Naive thymus-derived CD8-positive, alpha-beta T cell (primary cell): ENCODE measurements around the gene PAX5. TPM values are rescaled to one million over a fixed set of nuclear protein-coding genes. Genes with fewer than 3 reads are reported as not detected.

Experiments used
- ATAC-seq, 2 donors: fragments of 150-1000 bp; cut with Tn5 transposase in 1 of 2; sonication (Bioruptor Pico), chemical (Tn5 transposase) in 1 of 2; 1 replicate in 1 of 2; 2 replicates in 1 of 2; pipeline ENCODE4 v1.10.0; 2021; ENCODE audit warnings: mild to moderate bottlenecking in 2 of 2, moderate library complexity in 2 of 2
- POLR2A ChIA-PET: fragments of 350-600 bp; sonication (Branson Sonifier 250); formaldehyde crosslinking; loops from one replicate; lab custom pipeline; 2021; ENCODE audit warnings: antibody characterized with exemption; lab: Charles Lee
- DNase-seq, 10 donors: peaks; one replicate each; pipeline versions ENCODE4 v3.0.0 to v3.0.0-alpha.2; 2020 to 2022
- H3K27ac Mint-ChIP-seq, 10 donors: one replicate each; pipeline ENCODE4 v1.8.0; 2020 to 2022; ENCODE audit warnings: mild to moderate bottlenecking in 10 of 10, mixed read lengths in 10 of 10, moderate library complexity in 4 of 10, inconsistent platforms in 1 of 10
- H3K27me3 Mint-ChIP-seq, 5 donors: one replicate each; pipeline ENCODE4 v1.8.0; 2021 to 2022; ENCODE audit warnings: mixed read lengths in 5 of 5
- H3K36me3 Mint-ChIP-seq, 3 donors: one replicate each; pipeline ENCODE4 v1.8.0; 2020 to 2022; ENCODE audit warnings: mixed read lengths in 3 of 3, mild to moderate bottlenecking in 2 of 3, inconsistent platforms in 1 of 3
- H3K4me1 Mint-ChIP-seq, 4 donors: one replicate each; pipeline ENCODE4 v1.8.0; 2021 to 2022; ENCODE audit warnings: mixed read lengths in 4 of 4
- H3K4me3 Mint-ChIP-seq, 10 donors: one replicate each; pipeline ENCODE4 v1.8.0; 2020 to 2022; ENCODE audit warnings: mild to moderate bottlenecking in 10 of 10, mixed read lengths in 10 of 10, moderate library complexity in 6 of 10, inconsistent platforms in 1 of 10
- H3K9me3 Mint-ChIP-seq, 9 donors: one replicate each; pipeline ENCODE4 v1.8.0; 2020 to 2022; ENCODE audit warnings: mixed read lengths in 9 of 9, mild to moderate bottlenecking in 3 of 9, inconsistent platforms in 1 of 9, moderate library complexity in 1 of 9
- polyA plus RNA-seq, 3 donors: library from polyadenylated mRNA; unstranded; fragments of 300-500 nt; fragmentation: Illumina TruSeq; gene quantifications; one replicate each; pipeline ENCODE4 v1.2.3, GENCODE V29; 2021
- total RNA-seq, 8 experiments: library from RNA in 2 of 8; stranded (reverse) in 2 of 8; gene quantifications; one replicate each; pipeline ENCODE4 v1.2.3 and lab custom pipeline; 2021 to 2026

The PAX5 gene
- total and polyA plus RNA-seq, 5 experiments from 2014 or later: 0.12 to 8.7 (median 8.5) TPM; not detected in 2

DNA sequence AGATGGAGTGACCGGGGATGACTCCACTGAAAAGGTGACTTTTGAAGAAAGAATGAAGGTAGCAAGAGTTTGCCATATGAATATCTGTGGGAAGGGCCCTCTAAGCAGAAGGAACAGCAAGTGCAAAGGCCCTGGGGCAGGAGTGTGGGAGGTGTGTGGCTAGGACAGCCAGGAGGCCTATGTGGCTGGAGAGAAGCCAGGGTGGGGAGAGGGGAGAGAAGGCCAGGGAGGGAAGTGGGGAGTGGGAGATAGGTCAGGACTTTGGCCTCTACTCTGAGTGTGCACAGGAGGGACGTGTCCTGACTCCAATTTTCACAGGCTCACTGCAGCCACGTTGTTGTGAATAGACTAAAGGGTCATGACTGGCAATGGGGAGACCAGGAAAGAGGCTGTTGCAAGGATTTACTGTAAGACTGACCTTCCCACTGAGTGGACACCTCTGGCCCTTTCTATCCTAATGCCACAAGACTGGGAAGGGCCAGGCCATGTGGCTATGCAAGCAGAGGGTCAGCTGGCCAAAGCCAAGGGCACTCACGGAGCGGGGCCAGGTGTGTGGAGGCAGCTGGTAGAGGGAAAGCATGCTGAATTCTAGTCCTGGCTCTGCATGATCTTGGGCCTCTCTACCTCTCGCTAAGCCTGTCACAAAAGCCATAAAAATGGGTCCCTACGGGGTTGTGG is 172.4 kb downstream of the PAX5 start:
- H3K9me3 Mint-ChIP-seq: no peaks in the 10 kb centered on the region
- DNase-seq: no peak
- ATAC-seq: no peak
- no peaks in the 10 kb centered on the region for H3K36me3 Mint-ChIP-seq
- POLR2A ChIA-PET: no interaction called here
- H3K4me3 Mint-ChIP-seq: no peak overlapping the region
- no peak overlapping the region for H3K27ac Mint-ChIP-seq
- H3K4me1 Mint-ChIP-seq: peaks cover 0 to 2% (median 0%) of the 10 kb centered on the region in 4 donors
- peaks cover 0 to 25% (median 11%) of the 10 kb centered on the region in 5 donors for H3K27me3 Mint-ChIP-seq

DNA sequence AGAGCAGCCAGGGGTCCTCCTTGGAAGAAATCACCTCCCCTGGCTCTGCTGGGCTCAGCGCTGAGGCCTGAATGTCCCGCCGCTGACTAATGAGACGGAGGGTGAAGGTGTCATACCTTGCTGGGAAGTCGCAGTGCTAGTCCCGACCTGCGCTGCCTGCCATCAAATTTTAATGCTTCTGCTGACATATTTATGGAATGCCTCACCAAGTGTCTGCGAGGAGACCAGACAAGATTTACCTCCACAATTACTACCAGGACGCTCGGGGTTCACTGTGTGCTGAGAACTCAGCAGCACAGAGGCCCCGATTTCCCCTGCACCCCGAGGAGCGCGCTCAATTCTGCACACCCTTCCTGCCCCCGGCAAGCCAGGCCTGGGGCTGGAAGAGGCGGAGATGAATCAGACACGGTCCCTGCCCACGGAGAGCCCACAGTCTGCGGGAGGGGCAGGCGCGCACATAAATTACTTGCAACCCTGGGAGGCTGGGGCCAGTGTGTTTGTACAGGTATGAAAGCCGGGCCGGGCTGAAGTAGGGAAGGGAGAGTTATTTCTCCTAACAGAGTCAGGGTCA is 175.2 kb downstream of the PAX5 start:
- no peaks in the 10 kb centered on the region for H3K36me3 Mint-ChIP-seq

DNA sequence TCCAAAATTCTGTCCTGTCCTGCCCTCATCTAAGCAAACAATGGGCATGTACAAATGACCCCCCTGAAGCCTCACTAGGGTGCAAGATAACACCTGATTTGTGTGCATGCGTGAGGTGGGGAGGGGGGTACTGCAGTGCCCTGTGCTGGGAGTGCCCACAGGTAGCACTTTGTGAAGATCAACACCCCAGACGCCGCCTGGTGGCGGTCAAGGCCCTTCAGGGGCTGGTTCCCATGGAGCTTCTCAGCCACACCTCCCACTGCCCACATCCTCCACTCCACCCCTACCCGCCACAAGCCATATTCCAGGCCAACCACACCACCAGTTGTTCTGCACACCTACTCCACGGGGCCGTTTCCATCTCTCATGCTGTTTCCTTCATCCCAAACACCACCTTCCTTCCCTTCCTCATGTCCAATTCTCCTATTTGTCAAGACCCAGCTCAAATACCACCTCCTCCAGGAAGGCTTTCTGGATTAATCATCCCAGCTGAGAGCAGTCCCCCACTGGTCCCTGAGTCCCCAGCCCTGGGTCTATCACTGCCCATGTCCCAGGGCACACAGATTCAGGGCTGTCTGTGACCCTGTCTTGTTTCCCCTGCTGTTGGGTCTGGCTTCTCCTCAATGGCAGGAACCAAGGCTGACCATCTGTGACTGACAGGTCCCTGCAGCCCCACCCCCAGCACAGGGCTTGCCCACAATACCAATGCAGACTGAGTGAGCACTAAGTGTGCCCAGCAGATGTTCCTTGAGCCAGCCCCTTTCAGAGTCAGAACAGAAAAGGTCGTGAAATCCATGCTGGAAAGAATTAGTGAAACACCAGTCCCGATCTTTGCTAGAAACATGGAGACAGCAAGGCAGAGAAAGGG is 178.4 kb downstream of the PAX5 start:
- Mint-ChIP-seq H3K27me3 (peaks cover 0 to 6% (median 3%) of the 10 kb centered on the region in 5 donors), H3K36me3 (no peaks in the 10 kb centered on the region), H3K4me1 (peaks cover 7 to 10% (median 9%) of the 10 kb centered on the region in 4 donors), H3K27ac (peak overlapping the region in 2 of 10 donors; percentile 0 to 31), H3K4me3 (no peak overlapping the region), H3K9me3 (no peaks in the 10 kb centered on the region)
- POLR2A ChIA-PET: no interaction called here
- peak in 1 of 10 donors; percentile 9 for DNase-seq
- peak; percentile 35 to 37 for ATAC-seq

More for the DNA sequence above, 175.2 kb downstream of the PAX5 start:
- Mint-ChIP-seq H3K27me3 (peaks cover 0 to 16% (median 6%) of the 10 kb centered on the region in 5 donors), H3K4me1 (peaks cover 7 to 12% (median 9%) of the 10 kb centered on the region in 4 donors), H3K4me3 (no peak overlapping the region), H3K27ac (no peak overlapping the region), H3K9me3 (no peaks in the 10 kb centered on the region)
- DNase-seq (no peak), ATAC-seq (no peak)
- POLR2A ChIA-PET: no interaction called here

DNA sequence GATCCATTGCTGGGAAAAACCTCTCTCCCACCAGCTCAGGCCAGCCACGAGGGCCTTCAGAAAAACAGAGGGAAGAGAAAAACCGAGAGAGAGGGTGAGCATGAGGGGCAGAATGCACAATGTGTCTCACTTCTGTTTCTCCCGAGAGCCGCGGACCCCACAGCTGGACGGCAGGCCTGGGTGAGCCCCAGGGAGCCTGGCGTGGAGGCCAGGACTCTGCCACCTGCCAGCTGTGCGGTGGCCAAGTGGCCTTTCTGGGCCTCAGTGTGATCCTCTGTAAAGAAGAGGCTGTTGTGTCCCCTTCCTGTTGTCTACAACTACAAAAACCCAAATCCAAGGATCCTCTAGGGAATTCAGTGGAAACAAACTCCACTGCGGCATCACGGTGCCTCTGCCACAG is 179.3 kb downstream of the PAX5 start:
- no peak overlapping the region for H3K27ac Mint-ChIP-seq
- no peak overlapping the region for H3K4me3 Mint-ChIP-seq
- DNase-seq: no peak
- H3K9me3 Mint-ChIP-seq: no peaks in the 10 kb centered on the region
- POLR2A ChIA-PET: no interaction called here
- peaks cover 7 to 10% (median 9%) of the 10 kb centered on the region in 4 donors for H3K4me1 Mint-ChIP-seq
- H3K36me3 Mint-ChIP-seq: no peaks in the 10 kb centered on the region
- peaks cover 0 to 5% (median 2%) of the 10 kb centered on the region in 5 donors for H3K27me3 Mint-ChIP-seq
- ATAC-seq: no peak

DNA sequence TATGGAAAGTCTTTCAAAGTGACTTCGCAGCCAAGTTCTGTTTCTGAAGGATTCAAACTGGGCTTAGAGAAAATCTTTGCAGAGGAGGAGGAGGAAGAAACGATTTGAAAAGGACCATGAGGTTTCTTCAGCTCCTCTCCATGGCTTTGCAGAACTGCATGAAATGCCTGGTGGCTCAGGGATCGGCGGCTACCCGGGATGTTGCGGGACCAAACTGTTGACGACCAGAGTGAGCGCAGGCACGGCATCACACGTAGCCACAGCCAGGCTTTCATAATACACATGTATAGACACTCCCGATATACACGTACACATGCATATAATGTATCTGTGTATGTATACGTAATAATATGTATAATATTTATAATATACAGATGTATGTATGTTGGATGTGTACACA is 180.0 kb downstream of the PAX5 start:
- no peaks in the 10 kb centered on the region for H3K9me3 Mint-ChIP-seq
- H3K36me3 Mint-ChIP-seq: no peaks in the 10 kb centered on the region
- H3K27me3 Mint-ChIP-seq: peaks cover 0 to 6% (median 3%) of the 10 kb centered on the region in 5 donors
- no peak overlapping the region for H3K4me3 Mint-ChIP-seq
- H3K27ac Mint-ChIP-seq: no peak overlapping the region
- H3K4me1 Mint-ChIP-seq: peaks cover 7 to 10% (median 9%) of the 10 kb centered on the region in 4 donors
- POLR2A ChIA-PET: no interaction called here
- no peak for DNase-seq
- ATAC-seq: no peak

DNA sequence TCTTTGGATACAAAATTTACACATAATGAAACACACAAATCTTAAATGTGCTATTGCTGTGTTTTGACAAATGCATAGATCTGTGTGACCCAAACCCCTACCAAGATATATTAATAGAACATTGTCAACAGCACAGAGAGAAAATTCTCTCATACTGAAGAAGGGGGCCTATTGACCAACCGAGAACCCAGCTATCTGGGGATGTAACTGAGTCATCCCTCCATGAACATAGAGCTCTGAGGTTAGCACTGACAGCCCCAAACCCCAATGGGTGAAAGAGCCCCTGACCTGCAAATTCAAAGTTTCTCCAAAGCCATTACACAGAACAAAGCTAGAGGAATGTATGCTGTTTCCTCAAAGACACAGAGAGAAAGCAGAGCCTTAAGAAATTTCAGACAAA is 180.8 kb downstream of the PAX5 start:
- POLR2A ChIA-PET: no interaction called here
- ATAC-seq (no peak), DNase-seq (peak in 1 of 10 donors; percentile 4)
- H3K4me1 Mint-ChIP-seq: peaks cover 7 to 10% (median 9%) of the 10 kb centered on the region in 4 donors
- no peak overlapping the region for H3K27ac Mint-ChIP-seq
- H3K9me3 Mint-ChIP-seq: no peaks in the 10 kb centered on the region
- no peak overlapping the region for H3K4me3 Mint-ChIP-seq
- H3K36me3 Mint-ChIP-seq: no peaks in the 10 kb centered on the region
- peaks cover 0 to 8% (median 6%) of the 10 kb centered on the region in 5 donors for H3K27me3 Mint-ChIP-seq

DNA sequence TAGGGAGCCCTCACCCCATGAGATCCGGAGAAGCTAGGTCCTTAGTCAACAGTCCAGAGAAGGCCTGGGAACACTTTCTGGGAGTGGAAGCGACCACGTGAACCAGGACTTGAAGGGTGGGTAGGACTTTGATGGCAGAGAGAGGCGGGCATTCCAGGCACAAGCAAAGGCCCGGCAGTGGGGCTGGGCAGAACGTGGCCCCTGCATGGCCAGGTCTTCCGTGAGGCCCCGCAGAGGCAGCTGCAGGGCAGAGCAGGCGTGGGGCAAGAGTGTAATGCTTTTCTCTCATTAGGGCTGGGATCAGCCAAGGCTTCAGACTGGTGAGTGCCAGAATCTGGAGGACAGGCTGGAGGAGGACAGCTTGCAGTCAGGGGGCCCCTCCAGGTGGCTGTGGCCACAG is 184.1 kb downstream of the PAX5 start:
- ATAC-seq (no peak), DNase-seq (peak in 1 of 10 donors; percentile 24)
- Mint-ChIP-seq H3K36me3 (no peaks in the 10 kb centered on the region), H3K4me3 (no peak overlapping the region), H3K9me3 (no peaks in the 10 kb centered on the region), H3K27ac (no peak overlapping the region), H3K27me3 (peaks cover 0 to 8% (median 3%) of the 10 kb centered on the region in 5 donors), H3K4me1 (no peaks in the 10 kb centered on the region)
- POLR2A ChIA-PET: no interaction called here

DNA sequence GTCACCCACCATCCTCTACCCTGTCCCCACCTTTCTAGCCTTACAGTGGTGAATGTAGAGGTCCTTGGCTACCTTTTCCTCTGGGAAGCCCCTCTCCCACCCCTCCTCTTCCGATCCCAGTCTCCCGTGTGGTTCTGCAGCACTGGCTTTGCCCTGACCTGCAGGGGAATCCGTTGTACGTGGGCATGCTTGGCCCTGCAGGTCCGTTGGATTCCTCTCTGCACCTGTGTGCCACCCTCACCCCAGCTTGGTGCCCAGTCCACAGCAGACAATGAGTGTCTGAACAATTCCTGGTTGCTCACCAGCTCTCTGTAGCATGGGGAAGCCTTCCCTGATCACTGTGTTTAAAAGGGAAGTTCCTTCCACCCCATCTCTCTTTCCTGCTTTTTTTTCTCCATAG is 185.1 kb downstream of the PAX5 start:
- H3K4me1 Mint-ChIP-seq: peaks cover 0 to 2% (median 0%) of the 10 kb centered on the region in 4 donors
- no peak overlapping the region for H3K4me3 Mint-ChIP-seq
- POLR2A ChIA-PET: no interaction called here
- H3K36me3 Mint-ChIP-seq: no peaks in the 10 kb centered on the region
- no peaks in the 10 kb centered on the region for H3K9me3 Mint-ChIP-seq
- peak in 1 of 10 donors; percentile 50 for DNase-seq
- H3K27ac Mint-ChIP-seq: peak overlapping the region in 1 of 10 donors; percentile 19
- H3K27me3 Mint-ChIP-seq: peaks cover 0 to 8% (median 3%) of the 10 kb centered on the region in 5 donors
- ATAC-seq: no peak

DNA sequence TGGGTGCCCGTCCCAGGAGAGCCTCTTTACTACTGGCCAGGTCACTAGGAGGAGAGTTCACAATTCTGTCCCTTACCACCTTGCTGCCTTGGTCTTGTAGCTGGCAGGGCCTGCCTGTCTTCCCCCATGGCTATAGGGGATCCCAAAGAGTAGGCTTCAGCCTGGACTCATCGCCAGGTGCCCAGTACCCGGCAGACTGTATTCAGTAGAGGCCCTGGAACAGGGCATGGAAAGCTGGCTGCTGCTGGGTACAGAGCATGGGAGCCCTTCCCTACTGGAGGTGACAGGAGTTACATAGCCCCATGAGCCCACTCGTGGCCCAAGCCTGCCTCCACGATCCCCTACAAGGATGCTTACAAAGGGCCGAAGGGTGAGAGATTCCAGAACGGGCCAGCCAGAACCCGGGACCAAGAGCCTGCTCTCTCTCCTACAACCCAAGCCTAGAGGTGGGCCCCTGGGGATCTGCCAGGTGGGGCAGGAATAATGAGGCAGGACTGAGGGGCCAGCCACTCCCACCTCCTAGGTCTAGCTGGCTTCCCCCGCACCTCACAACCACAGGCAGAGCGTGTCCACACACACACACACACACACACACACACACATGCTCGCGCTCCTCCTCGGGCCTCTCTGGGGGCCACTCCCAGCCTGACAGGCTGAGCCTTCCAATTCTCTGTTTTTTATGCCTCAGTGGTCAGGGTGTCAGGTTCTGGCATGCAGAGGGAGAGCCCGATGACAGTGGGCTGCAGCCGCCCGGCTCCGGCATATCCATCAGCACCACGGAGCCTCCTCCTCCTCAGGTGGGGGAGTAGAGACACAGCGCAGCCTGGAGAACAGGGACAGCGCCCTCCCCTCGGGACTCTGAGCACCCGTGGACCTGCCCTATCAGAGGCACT is 186.0 kb downstream of the PAX5 start:
- H3K9me3 Mint-ChIP-seq: no peaks in the 10 kb centered on the region
- ATAC-seq (no peak), DNase-seq (peak in 1 of 10 donors; percentile 46)
- H3K36me3 Mint-ChIP-seq: no peaks in the 10 kb centered on the region
- H3K4me1 Mint-ChIP-seq: peaks cover 0 to 2% (median 0%) of the 10 kb centered on the region in 4 donors
- POLR2A ChIA-PET: no interaction called here
- no peak overlapping the region for H3K4me3 Mint-ChIP-seq
- H3K27me3 Mint-ChIP-seq: peaks cover 0 to 8% (median 3%) of the 10 kb centered on the region in 5 donors
- H3K27ac Mint-ChIP-seq: peak overlapping the region in 1 of 10 donors; percentile 73

DNA sequence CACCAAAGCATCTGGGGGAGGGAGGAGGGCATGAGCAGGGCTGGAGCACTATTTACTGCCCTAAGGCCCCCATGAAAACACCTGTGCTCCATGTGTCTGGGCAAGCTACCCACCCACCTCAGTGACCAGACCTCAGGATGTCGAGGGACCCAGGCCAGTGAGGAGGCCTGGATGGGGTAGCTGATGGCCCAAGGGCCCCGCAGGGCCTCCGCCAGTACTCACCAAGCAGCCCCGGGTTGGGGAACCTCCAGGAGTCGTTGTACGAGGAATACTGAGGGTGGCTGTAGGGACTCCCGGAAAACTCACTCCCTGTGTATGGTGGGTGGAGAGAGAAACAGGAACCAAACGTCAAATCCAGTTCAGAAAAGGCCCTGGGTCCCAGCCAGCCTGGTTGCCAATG is 187.4 kb downstream of the PAX5 start:
- DNase-seq (no peak), ATAC-seq (no peak)
- Mint-ChIP-seq H3K36me3 (no peaks in the 10 kb centered on the region), H3K27ac (peak overlapping the region in 1 of 10 donors; percentile 19), H3K9me3 (no peaks in the 10 kb centered on the region), H3K27me3 (peaks cover 0 to 9% (median 4%) of the 10 kb centered on the region in 5 donors), H3K4me1 (peaks cover 0 to 2% (median 0%) of the 10 kb centered on the region in 4 donors), H3K4me3 (no peak overlapping the region)
- POLR2A ChIA-PET: no interaction called here

DNA sequence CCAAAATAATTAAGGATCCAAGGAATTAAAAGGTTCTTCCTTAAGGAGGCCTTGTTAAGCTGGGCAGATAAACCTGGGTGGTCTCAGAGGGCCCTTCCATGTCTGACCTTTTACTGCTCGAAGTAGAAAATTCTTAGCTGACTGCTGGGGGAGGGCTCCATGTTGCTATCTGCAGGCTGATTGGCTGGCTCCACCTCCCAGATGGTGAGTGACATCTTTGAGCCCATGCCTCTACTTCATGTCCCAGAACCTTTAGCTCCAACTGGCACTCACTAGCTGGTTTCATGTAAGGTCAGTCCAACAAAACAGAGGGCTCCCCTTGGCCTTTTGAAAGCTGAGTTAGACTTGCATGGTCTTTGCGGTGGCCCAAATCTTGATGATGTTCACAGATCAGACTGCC is 188.2 kb downstream of the PAX5 start:
- no peak for ATAC-seq
- POLR2A ChIA-PET: no interaction called here
- H3K27ac Mint-ChIP-seq: no peak overlapping the region
- H3K36me3 Mint-ChIP-seq: no peaks in the 10 kb centered on the region
- H3K27me3 Mint-ChIP-seq: peaks cover 0 to 11% (median 5%) of the 10 kb centered on the region in 5 donors
- peaks cover 0 to 2% (median 0%) of the 10 kb centered on the region in 4 donors for H3K4me1 Mint-ChIP-seq
- no peaks in the 10 kb centered on the region for H3K9me3 Mint-ChIP-seq
- no peak for DNase-seq
- no peak overlapping the region for H3K4me3 Mint-ChIP-seq

DNA sequence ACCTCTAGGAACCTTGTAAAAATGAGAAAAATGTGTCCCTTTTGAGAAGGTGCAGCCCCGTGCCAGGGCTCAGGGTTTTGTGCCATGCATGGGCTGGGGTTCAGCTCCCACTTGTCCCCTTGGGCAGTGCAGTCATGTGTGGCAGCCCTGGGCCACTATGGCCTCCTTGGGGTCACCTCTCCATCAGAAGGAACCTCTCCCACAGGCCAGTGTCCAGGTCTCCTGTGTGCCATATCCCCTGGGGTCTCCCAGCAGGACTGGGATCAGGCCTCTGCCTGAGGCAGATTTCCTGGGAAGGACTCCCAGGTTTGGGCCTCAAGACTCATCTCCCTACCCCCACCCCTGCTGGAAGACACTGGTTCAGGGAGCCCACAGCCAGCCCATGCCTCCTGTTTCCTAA is 189.1 kb downstream of the PAX5 start:
- no peak overlapping the region for H3K27ac Mint-ChIP-seq
- H3K4me3 Mint-ChIP-seq: no peak overlapping the region
- ATAC-seq (no peak), DNase-seq (peak in 1 of 10 donors; percentile 43)
- no peaks in the 10 kb centered on the region for H3K36me3 Mint-ChIP-seq
- H3K27me3 Mint-ChIP-seq: peaks cover 0 to 11% (median 5%) of the 10 kb centered on the region in 5 donors
- peaks cover 0 to 2% (median 0%) of the 10 kb centered on the region in 4 donors for H3K4me1 Mint-ChIP-seq
- POLR2A ChIA-PET: no interaction called here
- no peaks in the 10 kb centered on the region for H3K9me3 Mint-ChIP-seq
